CD1c-positive myeloid dendritic cell (primary cell): Measurements from ENCODE around the gene LCAT.
"Not testable (repeated sequence)": the region's sequence is repeated elsewhere in the genome, so short reads cannot be mapped to it uniquely, and the experiment has no call there.

Source experiments
- DNase-seq: peaks from one replicate; pipeline ENCODE4 v3.0.0-alpha.2; 2016; ENCODE audit errors: extremely low spot score

Gene LCAT

GRCh38 chr16:67946966-67947558 lies 3.1 kb upstream of the LCAT start:
- no peak for DNase-seq

GRCh38 chr16:67946128-67946569 lies 2.2 kb upstream of the LCAT start:
- no peak for DNase-seq

- no peak for DNase-seq
These were observed 1.5 kb upstream of the LCAT start for GRCh38 chr16:67945392-67945933.

- no peak for DNase-seq
These were observed 921 bp upstream of the LCAT start for GRCh38 chr16:67944690-67945391.

- no peak for DNase-seq
These were observed 683 bp downstream of the LCAT start for GRCh38 chr16:67943256-67943618.

- no peak for DNase-seq
These were observed 1.2 kb downstream of the LCAT start for GRCh38 chr16:67942510-67943255.

- DNase-seq = peak; percentile 37
These were observed 1.8 kb downstream of the LCAT start for GRCh38 chr16:67942200-67942509.

GRCh38 chr16:67941469-67942199 lies 2.3 kb downstream of the LCAT start:
- no peak for DNase-seq

- no peak for DNase-seq
These were observed 3.4 kb downstream of the LCAT start for GRCh38 chr16:67940446-67941089.

- peak; percentile 50 for DNase-seq
These were observed 4.1 kb downstream of the LCAT start for GRCh38 chr16:67939507-67940445.

GRCh38 chr16:67937713-67938112 lies 6.2 kb downstream of the LCAT start:
- not testable (repeated sequence) for DNase-seq

- peak; percentile 94 for DNase-seq
These were observed 6.9 kb downstream of the LCAT start for GRCh38 chr16:67936880-67937605.

GRCh38 chr16:67936124-67936879 lies 7.6 kb downstream of the LCAT start, which contains the start of gene PSMB10:
Gene PSMB10, minus strand, starts transcription at chr16:67936850. Its CDS starts 101 bp downstream, at chr16:67936749.
- peak; percentile 14 for DNase-seq

- DNase-seq = peak; percentile 89
These were observed 8.4 kb downstream of the LCAT start for GRCh38 chr16:67935402-67936123.

- no peak for DNase-seq
These were observed 8.9 kb downstream of the LCAT start for GRCh38 chr16:67935101-67935401.

- no peak for DNase-seq
These were observed 9.4 kb downstream of the LCAT start for GRCh38 chr16:67934306-67935100.

GRCh38 chr16:67933805-67934204 lies 10.1 kb downstream of the LCAT start:
- DNase-seq = no peak

GRCh38 chr16:67932462-67932840 lies 11.5 kb downstream of the LCAT start:
- DNase-seq = no peak
